WTC11 (cell line): ENCODE measurements around the gene HOXA13.

Source experiments
- CREB1 ChIP-seq: sonication (generic); formaldehyde crosslinking; IDR thresholded peaks from 2 replicates; pipeline ENCODE4 v1.8.0; 2023; ENCODE audit warnings: mild to moderate bottlenecking, missing genetic modification reagents
- CREM ChIP-seq: sonication (generic); formaldehyde crosslinking; IDR thresholded peaks from 2 replicates; pipeline ENCODE4 v1.8.1; 2022; ENCODE audit warnings: mild to moderate bottlenecking, missing genetic modification reagents, moderate library complexity
- ESRRA ChIP-seq: sonication (generic); formaldehyde crosslinking; IDR thresholded peaks from 2 replicates; pipeline ENCODE4 v1.8.1; 2022; ENCODE audit warnings: mild to moderate bottlenecking, missing genetic modification reagents, borderline replicate concordance
- NFYB ChIP-seq: sonication (generic); formaldehyde crosslinking; conservative IDR thresholded peaks from 2 replicates; pipeline ENCODE4 v1.8.0; 2022; ENCODE audit warnings: low read depth, missing genetic modification reagents
- NR2C2 ChIP-seq: sonication (generic); formaldehyde crosslinking; IDR thresholded peaks from 2 replicates; pipeline ENCODE4 v1.8.0; 2022; ENCODE audit warnings: mild to moderate bottlenecking, missing genetic modification reagents
- SMAD3 ChIP-seq: sonication (generic); formaldehyde crosslinking; IDR thresholded peaks from 2 replicates; pipeline ENCODE4 v1.8.0; 2022; ENCODE audit warnings: missing genetic modification reagents, mild to moderate bottlenecking, borderline replicate concordance
- TF ChIP-seq, protein P1 (sequence below): fragments of 200-600 bp; IDR thresholded peaks from 2 replicates; pipeline ENCODE4 v1.8.0; 2022; ENCODE audit warnings: antibody characterized with exemption
- TF ChIP-seq, protein P2 (sequence below): sonication (generic); formaldehyde crosslinking; IDR thresholded peaks from 2 replicates; pipeline ENCODE4 v1.8.1; 2022; ENCODE audit warnings: mild to moderate bottlenecking, moderate library complexity, missing genetic modification reagents
- TF ChIP-seq, protein P3 (sequence below): sonication (generic); formaldehyde crosslinking; IDR thresholded peaks from 2 replicates; pipeline ENCODE4 v1.8.0; 2023; ENCODE audit warnings: missing genetic modification reagents
- TF ChIP-seq, protein P4 (sequence below): sonication (generic); formaldehyde crosslinking; conservative IDR thresholded peaks from 2 replicates; pipeline ENCODE4 v1.8.1; 2023; ENCODE audit warnings: mild to moderate bottlenecking, low read depth, missing genetic modification reagents, moderate library complexity
- TF ChIP-seq, protein P5 (sequence below): sonication (generic); formaldehyde crosslinking; IDR thresholded peaks from 2 replicates; pipeline ENCODE4 v1.8.0; 2022; ENCODE audit warnings: mild to moderate bottlenecking, missing genetic modification reagents

DNA sequence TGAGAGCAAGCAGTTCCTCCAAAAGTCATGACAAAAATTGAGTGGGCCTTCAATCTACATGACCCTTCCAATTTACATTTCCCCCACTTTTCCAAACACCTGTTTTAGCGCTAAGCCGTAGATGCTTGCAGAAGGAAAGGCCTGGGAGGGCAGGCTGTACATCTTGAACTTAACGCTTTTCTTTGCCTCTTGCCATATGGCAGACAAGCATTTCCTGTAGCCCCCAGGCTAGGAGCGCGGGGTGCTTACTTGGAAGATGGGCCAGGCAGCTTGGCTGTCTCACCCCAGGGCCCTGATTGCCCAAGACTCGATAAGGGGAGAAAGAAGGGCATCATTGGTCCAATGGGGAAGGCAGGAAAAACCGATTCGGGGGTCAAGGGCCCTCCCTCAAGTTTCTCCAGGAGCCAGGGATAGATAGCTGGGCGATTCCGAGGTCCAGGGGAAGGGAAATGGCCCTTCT, 27.5 kb downstream of the HOXA13 start:
- TF ChIP-seq CREB1 (CRISPR knock-in tag) (no peak), NFYB (no peak), ESRRA (CRISPR knock-in tag) (no peak), SMAD3 (CRISPR knock-in tag) (no peak), CREM (CRISPR knock-in tag) (no peak), NR2C2 (CRISPR knock-in tag) (no peak)
- TF ChIP-seq, protein P1, sequence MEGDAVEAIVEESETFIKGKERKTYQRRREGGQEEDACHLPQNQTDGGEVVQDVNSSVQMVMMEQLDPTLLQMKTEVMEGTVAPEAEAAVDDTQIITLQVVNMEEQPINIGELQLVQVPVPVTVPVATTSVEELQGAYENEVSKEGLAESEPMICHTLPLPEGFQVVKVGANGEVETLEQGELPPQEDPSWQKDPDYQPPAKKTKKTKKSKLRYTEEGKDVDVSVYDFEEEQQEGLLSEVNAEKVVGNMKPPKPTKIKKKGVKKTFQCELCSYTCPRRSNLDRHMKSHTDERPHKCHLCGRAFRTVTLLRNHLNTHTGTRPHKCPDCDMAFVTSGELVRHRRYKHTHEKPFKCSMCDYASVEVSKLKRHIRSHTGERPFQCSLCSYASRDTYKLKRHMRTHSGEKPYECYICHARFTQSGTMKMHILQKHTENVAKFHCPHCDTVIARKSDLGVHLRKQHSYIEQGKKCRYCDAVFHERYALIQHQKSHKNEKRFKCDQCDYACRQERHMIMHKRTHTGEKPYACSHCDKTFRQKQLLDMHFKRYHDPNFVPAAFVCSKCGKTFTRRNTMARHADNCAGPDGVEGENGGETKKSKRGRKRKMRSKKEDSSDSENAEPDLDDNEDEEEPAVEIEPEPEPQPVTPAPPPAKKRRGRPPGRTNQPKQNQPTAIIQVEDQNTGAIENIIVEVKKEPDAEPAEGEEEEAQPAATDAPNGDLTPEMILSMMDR, result no peak
- TF ChIP-seq, protein P2, sequence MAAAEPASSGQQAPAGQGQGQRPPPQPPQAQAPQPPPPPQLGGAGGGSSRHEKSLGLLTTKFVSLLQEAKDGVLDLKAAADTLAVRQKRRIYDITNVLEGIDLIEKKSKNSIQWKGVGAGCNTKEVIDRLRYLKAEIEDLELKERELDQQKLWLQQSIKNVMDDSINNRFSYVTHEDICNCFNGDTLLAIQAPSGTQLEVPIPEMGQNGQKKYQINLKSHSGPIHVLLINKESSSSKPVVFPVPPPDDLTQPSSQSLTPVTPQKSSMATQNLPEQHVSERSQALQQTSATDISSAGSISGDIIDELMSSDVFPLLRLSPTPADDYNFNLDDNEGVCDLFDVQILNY, result no peak
- TF ChIP-seq, protein P3, sequence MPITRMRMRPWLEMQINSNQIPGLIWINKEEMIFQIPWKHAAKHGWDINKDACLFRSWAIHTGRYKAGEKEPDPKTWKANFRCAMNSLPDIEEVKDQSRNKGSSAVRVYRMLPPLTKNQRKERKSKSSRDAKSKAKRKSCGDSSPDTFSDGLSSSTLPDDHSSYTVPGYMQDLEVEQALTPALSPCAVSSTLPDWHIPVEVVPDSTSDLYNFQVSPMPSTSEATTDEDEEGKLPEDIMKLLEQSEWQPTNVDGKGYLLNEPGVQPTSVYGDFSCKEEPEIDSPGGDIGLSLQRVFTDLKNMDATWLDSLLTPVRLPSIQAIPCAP (CRISPR knock-in tag), result no peak
- TF ChIP-seq, protein P4, sequence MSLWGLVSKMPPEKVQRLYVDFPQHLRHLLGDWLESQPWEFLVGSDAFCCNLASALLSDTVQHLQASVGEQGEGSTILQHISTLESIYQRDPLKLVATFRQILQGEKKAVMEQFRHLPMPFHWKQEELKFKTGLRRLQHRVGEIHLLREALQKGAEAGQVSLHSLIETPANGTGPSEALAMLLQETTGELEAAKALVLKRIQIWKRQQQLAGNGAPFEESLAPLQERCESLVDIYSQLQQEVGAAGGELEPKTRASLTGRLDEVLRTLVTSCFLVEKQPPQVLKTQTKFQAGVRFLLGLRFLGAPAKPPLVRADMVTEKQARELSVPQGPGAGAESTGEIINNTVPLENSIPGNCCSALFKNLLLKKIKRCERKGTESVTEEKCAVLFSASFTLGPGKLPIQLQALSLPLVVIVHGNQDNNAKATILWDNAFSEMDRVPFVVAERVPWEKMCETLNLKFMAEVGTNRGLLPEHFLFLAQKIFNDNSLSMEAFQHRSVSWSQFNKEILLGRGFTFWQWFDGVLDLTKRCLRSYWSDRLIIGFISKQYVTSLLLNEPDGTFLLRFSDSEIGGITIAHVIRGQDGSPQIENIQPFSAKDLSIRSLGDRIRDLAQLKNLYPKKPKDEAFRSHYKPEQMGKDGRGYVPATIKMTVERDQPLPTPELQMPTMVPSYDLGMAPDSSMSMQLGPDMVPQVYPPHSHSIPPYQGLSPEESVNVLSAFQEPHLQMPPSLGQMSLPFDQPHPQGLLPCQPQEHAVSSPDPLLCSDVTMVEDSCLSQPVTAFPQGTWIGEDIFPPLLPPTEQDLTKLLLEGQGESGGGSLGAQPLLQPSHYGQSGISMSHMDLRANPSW, result no peak
- TF ChIP-seq, protein P5, sequence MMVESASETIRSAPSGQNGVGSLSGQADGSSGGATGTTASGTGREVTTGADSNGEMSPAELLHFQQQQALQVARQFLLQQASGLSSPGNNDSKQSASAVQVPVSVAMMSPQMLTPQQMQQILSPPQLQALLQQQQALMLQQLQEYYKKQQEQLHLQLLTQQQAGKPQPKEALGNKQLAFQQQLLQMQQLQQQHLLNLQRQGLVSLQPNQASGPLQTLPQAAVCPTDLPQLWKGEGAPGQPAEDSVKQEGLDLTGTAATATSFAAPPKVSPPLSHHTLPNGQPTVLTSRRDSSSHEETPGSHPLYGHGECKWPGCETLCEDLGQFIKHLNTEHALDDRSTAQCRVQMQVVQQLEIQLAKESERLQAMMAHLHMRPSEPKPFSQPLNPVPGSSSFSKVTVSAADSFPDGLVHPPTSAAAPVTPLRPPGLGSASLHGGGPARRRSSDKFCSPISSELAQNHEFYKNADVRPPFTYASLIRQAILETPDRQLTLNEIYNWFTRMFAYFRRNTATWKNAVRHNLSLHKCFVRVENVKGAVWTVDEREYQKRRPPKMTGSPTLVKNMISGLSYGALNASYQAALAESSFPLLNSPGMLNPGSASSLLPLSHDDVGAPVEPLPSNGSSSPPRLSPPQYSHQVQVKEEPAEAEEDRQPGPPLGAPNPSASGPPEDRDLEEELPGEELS (CRISPR knock-in tag), result no peak
